HAP-1 (cell line): Measurements from ENCODE around the gene CRADD.
"Not testable (repeated sequence)": the region's sequence is repeated elsewhere in the genome, so short reads cannot be mapped to it uniquely, and the experiment has no call there.

Experiments used
- DNase-seq, 2 experiments: peaks; one replicate each; pipeline ENCODE4 v3.0.0-alpha.2; 2016 to 2020; ENCODE audit warnings: low spot score in 2 of 2
- H3K27me3 ChIP-seq: fragments of 250-450 bp; sonication (Bioruptor Pico); 2 replicates; pipeline ENCODE4 v1.5.1; 2020; ENCODE audit warnings: low read depth, mild to moderate bottlenecking, moderate library complexity
- H3K36me3 ChIP-seq: fragments of 250-450 bp; sonication (Bioruptor Pico); replicated peaks from 2 replicates; pipeline ENCODE4 v1.5.1; 2020; ENCODE audit warnings: mild to moderate bottlenecking
- H3K4me1 ChIP-seq: fragments of 250-450 bp; sonication (Bioruptor Pico); 2 replicates; pipeline ENCODE4 v1.5.1; 2020; ENCODE audit warnings: mild to moderate bottlenecking
- H3K4me3 ChIP-seq: fragments of 250-450 bp; sonication (Bioruptor Pico); 2 replicates; pipeline ENCODE4 v1.5.1; 2020; ENCODE audit warnings: mild to moderate bottlenecking, moderate library complexity
- H3K9me3 ChIP-seq: fragments of 250-450 bp; sonication (Bioruptor Pico); 2 replicates; pipeline ENCODE4 v1.5.1; 2020; ENCODE audit warnings: mild to moderate bottlenecking, moderate library complexity
- in situ Hi-C: fragments of 300-500 bp; cut with MboI; formaldehyde crosslinking; loops from 3 replicates; pipeline ENCODE4 v1.14.3; 2020; ENCODE audit warnings: low sequenced_read_pairs, inconsistent platforms, mixed read lengths

CRADD gene

DNA sequence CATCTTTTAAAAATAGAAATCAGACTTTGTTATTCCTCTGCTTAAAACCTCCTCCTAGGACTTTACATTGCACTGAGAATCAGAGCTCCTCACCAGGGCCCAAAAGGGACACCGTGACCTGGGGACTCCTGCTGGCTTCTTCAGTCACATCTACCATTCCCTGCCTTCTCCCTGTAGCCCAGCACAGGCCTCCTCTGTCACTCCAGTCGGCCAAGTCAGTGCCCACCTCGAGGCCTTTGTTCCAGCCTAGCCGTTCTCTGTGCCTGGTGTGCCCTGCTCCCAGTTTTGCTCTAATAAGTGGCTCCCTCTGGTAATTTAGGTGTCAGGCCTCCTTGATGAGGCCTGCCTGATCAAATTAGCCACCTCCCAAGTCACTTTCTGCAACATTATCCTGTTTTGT is 27.4 kb downstream of the CRADD start:
- no peak for DNase-seq
- no peaks in the 10 kb centered on the region for H3K27me3 ChIP-seq
- in situ Hi-C loops = no loop called here
- no peak overlapping the region for H3K4me3 ChIP-seq
- H3K9me3 ChIP-seq = no peaks in the 10 kb centered on the region
- no peaks in the 10 kb centered on the region; the same call in 1 of the 2 replicates for H3K36me3 ChIP-seq
- H3K4me1 ChIP-seq = peaks cover 21% of the 10 kb centered on the region

DNA sequence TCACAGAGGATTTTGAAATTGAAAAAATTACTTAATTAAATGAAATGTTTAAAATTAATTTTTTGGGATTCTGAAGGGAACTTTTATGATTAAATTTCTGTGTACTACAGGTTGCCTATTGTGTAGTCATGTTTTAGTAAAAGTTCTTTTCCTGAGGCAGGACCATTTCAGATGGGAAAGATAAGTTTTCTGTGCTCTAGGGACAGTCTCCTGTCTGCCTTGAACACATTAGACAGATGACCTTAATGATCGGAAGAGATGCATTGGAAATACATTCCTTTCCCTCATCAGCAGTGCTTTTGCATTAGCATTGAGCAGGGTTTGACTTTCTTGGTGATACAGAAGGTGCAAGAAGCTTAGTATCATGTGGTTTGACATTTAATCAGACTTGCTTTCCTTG is 28.1 kb downstream of the CRADD start:
- Histone ChIP-seq H3K4me3 (no peak overlapping the region), H3K9me3 (no peaks in the 10 kb centered on the region), H3K36me3 (no peaks in the 10 kb centered on the region; the same call in 1 of the 2 replicates), H3K27me3 (no peaks in the 10 kb centered on the region), H3K4me1 (peaks cover 15% of the 10 kb centered on the region)
- in situ Hi-C loops = no loop called here
- no peak for DNase-seq

DNA sequence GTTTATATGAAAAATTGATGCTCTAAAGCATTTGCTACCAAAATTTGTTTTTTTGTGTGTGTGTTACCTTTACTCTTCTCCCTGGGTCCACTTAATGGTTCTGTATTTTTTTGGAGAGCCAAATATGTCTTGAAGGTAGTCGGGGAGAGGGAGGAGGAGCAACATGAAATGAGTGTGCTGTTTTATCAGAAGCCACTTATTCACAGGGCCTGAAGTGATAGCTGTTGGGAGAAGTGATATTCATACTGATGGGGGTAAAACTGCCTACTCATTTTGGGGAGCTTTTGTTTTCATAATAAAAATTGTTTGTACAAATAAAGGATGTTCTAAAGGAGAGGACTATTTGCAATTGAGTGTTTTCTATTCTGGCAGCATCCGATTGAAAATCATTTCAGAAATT is 29.2 kb downstream of the CRADD start:
- Histone ChIP-seq H3K4me3 (no peak overlapping the region), H3K27me3 (no peaks in the 10 kb centered on the region), H3K4me1 (peaks cover 3% of the 10 kb centered on the region), H3K36me3 (no peaks in the 10 kb centered on the region; the same call in 1 of the 2 replicates), H3K9me3 (no peaks in the 10 kb centered on the region)
- in situ Hi-C loops = no loop called here
- DNase-seq = no peak

DNA sequence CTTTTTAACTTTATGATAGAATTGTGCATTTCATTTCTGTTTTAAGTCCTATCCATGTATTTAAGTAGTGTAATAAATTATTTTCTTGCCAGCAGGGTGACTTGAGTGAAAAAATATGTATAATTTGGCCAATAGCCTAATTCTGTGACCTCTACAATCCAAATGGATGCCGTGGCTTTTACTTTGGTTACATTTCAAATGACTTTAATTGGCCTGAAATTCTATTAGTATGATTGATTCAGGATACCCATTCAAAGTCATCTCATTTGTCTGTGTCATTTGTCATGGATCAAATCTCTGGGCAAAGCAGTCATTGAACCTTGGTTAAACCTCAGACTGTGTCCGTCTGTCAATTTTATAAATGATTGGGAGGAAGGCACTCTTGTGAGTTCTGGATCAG is 29.6 kb downstream of the CRADD start:
- in situ Hi-C loops = no loop called here
- no peak overlapping the region for H3K4me3 ChIP-seq
- H3K27me3 ChIP-seq = no peaks in the 10 kb centered on the region
- no peaks in the 10 kb centered on the region for H3K9me3 ChIP-seq
- no peak for DNase-seq
- H3K36me3 ChIP-seq = no peaks in the 10 kb centered on the region; the same call in 1 of the 2 replicates
- H3K4me1 ChIP-seq = peaks cover 2% of the 10 kb centered on the region

DNA sequence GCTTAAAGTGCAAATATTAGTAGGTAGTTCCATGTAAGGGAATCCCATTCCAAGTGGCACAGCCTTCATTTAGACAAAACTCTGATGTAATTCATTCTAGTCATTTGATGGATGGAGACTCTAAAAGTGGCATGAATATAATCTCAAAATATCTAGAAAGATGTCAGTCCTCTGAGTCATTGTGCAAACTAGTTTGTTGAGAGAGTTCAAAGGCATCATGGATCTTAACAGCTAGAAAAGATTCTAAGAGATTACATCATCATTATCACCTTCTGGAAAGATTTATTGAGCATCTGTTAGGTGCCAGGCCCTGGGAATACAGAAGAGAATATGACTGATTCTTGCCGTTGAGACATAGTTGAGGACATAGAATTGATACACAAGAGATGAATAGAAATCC is 30.7 kb downstream of the CRADD start:
- H3K36me3 ChIP-seq = no peaks in the 10 kb centered on the region; the same call in 1 of the 2 replicates
- no peak for DNase-seq
- in situ Hi-C loops = no loop called here
- H3K27me3 ChIP-seq = no peaks in the 10 kb centered on the region
- peaks cover 12% of the 10 kb centered on the region for H3K4me1 ChIP-seq
- no peaks in the 10 kb centered on the region for H3K9me3 ChIP-seq
- H3K4me3 ChIP-seq = no peak overlapping the region

DNA sequence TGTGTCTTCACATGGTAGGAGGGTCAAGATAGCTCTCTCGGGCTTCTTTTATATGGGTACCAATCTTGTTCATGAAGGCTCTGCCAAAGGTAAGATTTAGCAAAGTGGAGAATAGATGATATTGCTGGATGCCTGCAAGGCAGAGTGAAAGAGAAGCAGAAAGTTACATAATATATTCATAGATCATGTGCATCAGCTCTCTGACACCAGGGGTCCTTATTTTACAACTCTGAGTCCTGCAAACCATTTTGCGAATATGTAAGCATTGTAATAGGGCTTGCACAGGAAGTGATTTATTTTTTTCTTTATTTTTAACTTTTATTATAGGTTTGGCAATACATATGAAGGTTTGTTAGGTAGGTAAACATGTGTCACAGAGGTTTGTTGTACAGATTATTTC is 31.8 kb downstream of the CRADD start:
- in situ Hi-C loops = no loop called here

DNA sequence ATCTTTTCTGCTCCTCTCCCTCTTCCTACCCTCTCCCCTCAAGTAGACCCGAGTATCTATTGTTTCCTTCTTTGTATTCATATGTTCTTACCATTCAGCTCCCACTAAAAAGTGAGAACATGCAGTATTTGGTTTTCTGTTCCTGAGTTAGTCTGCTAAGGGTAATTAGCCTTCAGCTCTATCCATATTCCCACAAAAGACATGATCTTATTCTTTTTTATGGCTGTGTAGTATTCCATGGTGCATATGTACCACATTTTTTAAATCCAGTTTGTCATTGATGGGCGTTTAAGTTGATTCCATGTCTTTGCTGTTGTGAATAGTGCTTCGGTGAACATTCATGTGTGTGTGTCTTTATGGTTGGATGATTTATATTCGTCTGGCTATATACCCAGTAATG is 32.2 kb downstream of the CRADD start:
- Histone ChIP-seq H3K27me3 (no peaks in the 10 kb centered on the region), H3K36me3 (no peaks in the 10 kb centered on the region; the same call in 1 of the 2 replicates), H3K4me1 (peaks cover 19% of the 10 kb centered on the region), H3K9me3 (no peaks in the 10 kb centered on the region), H3K4me3 (no peak overlapping the region)
- in situ Hi-C loops = no loop called here
- DNase-seq = no peak

More for the DNA sequence above, 31.8 kb downstream of the CRADD start:
- H3K36me3 ChIP-seq = no peaks in the 10 kb centered on the region; the same call in 1 of the 2 replicates
- peaks cover 15% of the 10 kb centered on the region for H3K4me1 ChIP-seq
- H3K4me3 ChIP-seq = no peak overlapping the region
- H3K27me3 ChIP-seq = no peaks in the 10 kb centered on the region
- no peak for DNase-seq
- H3K9me3 ChIP-seq = no peaks in the 10 kb centered on the region

DNA sequence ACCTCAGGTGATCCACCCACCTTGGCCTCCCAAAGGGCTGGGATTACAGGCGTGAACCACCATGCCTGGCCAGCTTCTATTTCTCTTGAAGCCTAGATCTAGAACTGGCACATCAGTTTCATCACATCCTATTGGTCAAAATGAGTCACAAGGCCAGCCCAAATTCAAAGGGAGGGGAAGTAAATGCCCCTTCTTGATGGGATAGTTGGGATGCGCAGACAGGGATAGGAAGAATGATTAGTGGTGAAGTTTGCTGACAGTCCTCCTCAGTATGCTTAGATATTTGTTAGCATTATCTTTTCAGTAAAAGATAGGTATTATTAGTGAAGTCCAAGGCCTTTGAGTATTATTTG is 33.4 kb downstream of the CRADD start:
- no peaks in the 10 kb centered on the region for H3K9me3 ChIP-seq
- in situ Hi-C loops = no loop called here
- DNase-seq = no peak
- no peaks in the 10 kb centered on the region; the same call in 1 of the 2 replicates for H3K36me3 ChIP-seq
- H3K4me3 ChIP-seq = no peak overlapping the region
- peaks cover 22% of the 10 kb centered on the region for H3K4me1 ChIP-seq
- no peaks in the 10 kb centered on the region for H3K27me3 ChIP-seq

DNA sequence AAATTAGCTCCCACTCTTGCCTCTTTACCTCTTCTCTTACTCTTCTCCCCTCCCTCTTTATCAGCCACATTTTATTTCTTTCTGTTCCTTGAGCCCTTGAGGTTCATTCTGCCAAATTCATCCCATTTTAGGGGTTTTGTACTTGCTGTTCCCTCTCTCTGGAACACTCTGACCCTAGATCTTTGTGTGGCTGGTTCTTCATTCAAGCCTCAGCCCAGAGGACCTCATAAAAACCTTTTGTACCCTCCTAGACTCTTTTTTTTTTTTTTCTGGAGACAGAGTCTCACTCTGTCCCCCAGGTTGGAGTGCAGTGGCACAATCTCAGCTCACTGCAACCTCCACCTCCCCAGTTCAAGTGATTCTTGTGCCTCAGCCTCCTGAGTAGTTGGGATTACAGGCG is 34.3 kb downstream of the CRADD start:
- H3K9me3 ChIP-seq, H3K4me3 ChIP-seq, DNase-seq, in situ Hi-C loops, H3K27me3 ChIP-seq, H3K36me3 ChIP-seq: not testable (repeated sequence)
- peaks cover 22% of the 10 kb centered on the region for H3K4me1 ChIP-seq

DNA sequence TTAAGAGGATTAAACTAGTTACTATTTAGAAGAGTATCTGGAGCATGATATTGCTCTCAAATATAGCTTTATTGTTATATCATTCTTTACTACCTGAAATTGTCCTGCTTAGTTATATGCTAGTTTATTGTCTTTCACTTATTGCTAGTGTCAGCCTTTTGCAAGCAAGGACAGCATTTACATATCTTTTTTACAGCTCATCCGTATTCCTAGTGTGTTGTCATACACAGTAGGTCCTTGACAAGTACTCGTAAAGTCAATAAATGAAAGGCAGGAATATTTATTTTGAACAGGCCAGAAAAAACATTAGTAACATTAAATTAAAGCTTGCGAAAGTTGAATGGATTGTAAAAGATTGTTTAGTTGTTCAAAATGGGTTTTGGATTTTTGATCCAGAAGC is 35.0 kb downstream of the CRADD start:
- Histone ChIP-seq H3K9me3 (no peaks in the 10 kb centered on the region), H3K36me3 (no peaks in the 10 kb centered on the region; the same call in 1 of the 2 replicates), H3K4me1 (peaks cover 22% of the 10 kb centered on the region), H3K27me3 (no peaks in the 10 kb centered on the region), H3K4me3 (no peak overlapping the region)
- in situ Hi-C loops = no loop called here
- DNase-seq = no peak

DNA sequence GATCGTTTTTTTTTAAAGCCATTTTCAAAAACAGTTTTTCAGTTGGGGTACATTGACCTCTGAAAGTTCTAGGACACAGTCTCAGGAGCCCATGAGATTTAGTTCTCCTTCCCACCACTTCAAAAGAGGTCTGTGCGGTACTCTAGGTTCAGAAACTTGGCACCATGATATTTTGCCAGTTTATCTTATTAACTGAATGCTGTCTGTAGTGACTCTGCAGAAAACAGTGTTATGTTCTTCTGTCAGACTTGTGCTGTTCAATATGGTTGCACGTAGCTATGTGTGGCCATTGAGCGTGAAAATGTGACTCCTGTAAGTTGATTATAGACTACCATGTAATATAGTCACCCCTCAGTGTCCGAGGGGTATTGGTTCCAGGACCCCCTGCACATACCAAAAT is 35.9 kb downstream of the CRADD start:
- H3K27me3 ChIP-seq = no peaks in the 10 kb centered on the region
- no peaks in the 10 kb centered on the region for H3K9me3 ChIP-seq
- peaks cover 22% of the 10 kb centered on the region for H3K4me1 ChIP-seq
- no peaks in the 10 kb centered on the region; the same call in 1 of the 2 replicates for H3K36me3 ChIP-seq
- no peak overlapping the region for H3K4me3 ChIP-seq
- DNase-seq = no peak
- in situ Hi-C loops = no loop called here

DNA sequence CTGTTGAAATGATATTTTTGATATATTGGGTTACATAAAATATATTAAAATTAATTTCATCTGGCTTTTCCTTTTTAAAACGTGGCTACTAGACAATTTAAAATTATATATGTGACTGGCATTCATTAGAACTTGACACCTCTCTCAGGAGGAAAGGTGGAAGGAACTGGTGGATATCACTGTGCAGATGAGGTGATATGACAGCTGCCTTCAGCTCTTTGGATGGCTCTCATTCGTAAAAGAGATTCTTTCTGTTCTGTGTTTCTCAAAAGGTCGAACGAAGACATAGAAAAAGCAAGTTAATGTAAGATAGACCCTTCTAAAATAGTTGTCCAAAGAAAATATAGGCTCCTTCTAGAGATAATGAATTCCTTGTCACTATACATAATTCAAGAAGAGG is 36.6 kb downstream of the CRADD start:
- H3K4me1 ChIP-seq = peaks cover 22% of the 10 kb centered on the region
- H3K4me3 ChIP-seq = no peak overlapping the region
- H3K9me3 ChIP-seq = no peaks in the 10 kb centered on the region
- no peak for DNase-seq
- in situ Hi-C loops = no loop called here
- H3K27me3 ChIP-seq = no peaks in the 10 kb centered on the region
- H3K36me3 ChIP-seq = no peaks in the 10 kb centered on the region; the same call in 1 of the 2 replicates

DNA sequence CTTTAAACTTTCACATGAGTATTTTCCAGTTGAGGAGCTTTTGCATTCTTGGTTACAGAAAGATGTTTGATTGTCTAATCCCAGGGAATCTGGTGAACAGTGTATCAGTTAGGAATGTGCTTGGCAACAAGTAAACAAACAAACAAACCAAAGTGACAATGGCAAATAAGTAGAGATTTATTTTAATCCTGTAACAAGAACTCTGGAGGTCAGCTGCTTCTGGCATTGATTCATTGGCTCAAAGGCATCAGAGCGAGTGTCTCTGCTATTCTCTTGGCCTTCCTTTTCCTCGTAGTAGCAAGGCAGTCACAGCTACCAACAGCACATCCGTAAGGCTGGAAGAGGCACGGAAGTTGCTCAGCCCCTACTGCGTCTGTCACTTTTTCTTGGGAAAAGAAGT is 37.2 kb downstream of the CRADD start:
- in situ Hi-C loops = no loop called here
- H3K4me1 ChIP-seq = peaks cover 22% of the 10 kb centered on the region
- H3K36me3 ChIP-seq = no peaks in the 10 kb centered on the region; the same call in 1 of the 2 replicates
- no peaks in the 10 kb centered on the region for H3K27me3 ChIP-seq
- H3K9me3 ChIP-seq = peaks cover 2% of the 10 kb centered on the region; the same call in 1 of the 2 replicates
- no peak for DNase-seq
- no peak overlapping the region for H3K4me3 ChIP-seq

DNA sequence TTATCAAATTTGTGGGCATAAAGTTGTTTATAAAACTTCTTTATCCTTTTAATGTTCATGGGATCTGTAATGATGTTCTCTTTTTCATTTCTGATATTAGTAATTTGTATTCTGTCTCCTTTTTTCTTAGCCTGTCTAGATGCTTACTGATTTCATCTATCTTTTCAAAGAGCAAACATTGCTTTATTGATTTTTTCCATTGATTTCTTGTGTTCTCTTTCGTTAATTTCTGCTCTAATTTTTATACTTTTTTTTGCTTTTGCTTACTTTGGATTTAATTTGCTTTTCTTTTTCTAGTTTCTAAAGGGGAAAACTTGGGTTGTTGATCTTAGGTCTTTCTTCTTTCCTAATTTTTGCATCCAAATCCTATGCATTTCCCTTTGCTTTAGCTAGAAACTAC is 42.5 kb downstream of the CRADD start:
- Histone ChIP-seq H3K9me3 (peaks cover 5% of the 10 kb centered on the region; the same call in 1 of the 2 replicates), H3K4me1 (peaks cover 4% of the 10 kb centered on the region), H3K36me3 (no peaks in the 10 kb centered on the region), H3K4me3 (no peak overlapping the region), H3K27me3 (no peaks in the 10 kb centered on the region)
- in situ Hi-C loops = no loop called here
- DNase-seq = no peak

DNA sequence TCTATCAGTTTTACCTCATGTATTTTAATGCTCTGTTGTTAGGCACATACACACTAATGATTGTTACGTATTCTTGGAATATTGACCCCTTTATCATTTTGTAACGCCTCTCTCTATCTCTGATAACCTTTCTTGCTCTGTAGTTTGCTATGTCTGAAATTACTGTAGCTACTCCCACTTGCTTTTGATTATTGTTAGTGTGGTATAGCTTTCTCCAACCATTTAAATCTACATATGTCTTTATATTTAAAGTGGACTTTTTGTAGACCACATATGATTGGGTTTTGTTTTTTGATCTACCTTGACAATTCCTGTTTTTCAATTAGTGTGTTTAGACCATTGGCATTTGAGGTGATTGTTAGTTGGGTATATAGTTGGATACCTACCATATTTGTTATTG is 43.4 kb downstream of the CRADD start:
- no peaks in the 10 kb centered on the region for H3K27me3 ChIP-seq
- peaks cover 5% of the 10 kb centered on the region; the same call in 1 of the 2 replicates for H3K9me3 ChIP-seq
- in situ Hi-C loops = no loop called here
- H3K36me3 ChIP-seq = no peaks in the 10 kb centered on the region
- H3K4me3 ChIP-seq = no peak overlapping the region
- no peak for DNase-seq
- H3K4me1 ChIP-seq = peaks cover 11% of the 10 kb centered on the region
